ENCODE results near the gene CADPS2.
A peak's percentile ranks its signal among the peaks of the same experiment; 100 is the strongest.
"Not testable (repeated sequence)": the region's sequence is repeated elsewhere in the genome, so short reads cannot be mapped to it uniquely, and the experiment has no call there.

CADPS2 gene

GRCh38 chr7:122702872-122703510 is 183.3 kb downstream of the CADPS2 start, which contains the start of gene RNF148:
Gene RNF148 (minus strand): TSS chr7:122702922. CDS start chr7:122702750, 172 bp downstream.
- no peak for DNase-seq

DNA sequence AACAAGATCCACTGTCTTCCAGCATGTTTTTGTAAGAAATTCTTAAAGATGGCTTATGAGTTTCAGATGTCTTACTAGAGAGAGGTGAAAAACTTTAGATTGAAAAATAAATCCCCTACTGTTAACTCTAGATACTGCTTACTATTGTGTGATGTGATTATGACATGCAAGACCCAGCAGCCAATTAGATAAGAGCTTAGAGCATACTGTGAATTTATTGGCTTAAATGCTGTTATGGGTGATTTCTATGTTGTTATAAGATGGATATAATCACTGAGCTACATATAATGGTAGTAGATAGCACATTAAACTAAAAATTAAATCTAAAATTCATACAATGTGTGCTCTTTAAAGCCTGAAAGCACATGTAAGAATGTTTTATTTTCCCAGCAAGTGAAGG is 187.2 kb downstream of the CADPS2 start, which contains the start of gene RNF133:
Gene RNF133 (minus strand): TSS at position 101 of the 400 bp plus-strand sequence. CDS start 199 bp downstream, outside the sequence.
- DNase-seq, result no peak

DNA sequence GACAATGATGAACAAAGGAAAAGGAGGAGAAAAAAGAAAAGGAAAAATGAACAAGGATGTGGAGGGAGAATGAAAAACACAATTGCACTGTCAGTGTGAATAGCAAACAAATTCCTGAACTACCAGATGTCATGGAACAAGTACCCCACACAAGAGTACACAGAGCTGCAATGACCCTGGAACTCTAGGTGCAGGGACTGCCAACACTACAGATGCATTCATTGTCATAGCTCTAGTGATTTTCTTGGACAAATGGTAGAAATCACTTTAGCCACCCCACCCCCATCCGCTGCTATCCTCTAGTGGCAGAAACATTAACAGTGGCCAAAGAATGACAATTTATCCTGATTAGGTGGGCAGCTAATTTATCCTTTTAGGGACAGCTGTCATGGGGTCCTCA is 190.4 kb downstream of the CADPS2 start:
- DNase-seq, result no peak

DNA sequence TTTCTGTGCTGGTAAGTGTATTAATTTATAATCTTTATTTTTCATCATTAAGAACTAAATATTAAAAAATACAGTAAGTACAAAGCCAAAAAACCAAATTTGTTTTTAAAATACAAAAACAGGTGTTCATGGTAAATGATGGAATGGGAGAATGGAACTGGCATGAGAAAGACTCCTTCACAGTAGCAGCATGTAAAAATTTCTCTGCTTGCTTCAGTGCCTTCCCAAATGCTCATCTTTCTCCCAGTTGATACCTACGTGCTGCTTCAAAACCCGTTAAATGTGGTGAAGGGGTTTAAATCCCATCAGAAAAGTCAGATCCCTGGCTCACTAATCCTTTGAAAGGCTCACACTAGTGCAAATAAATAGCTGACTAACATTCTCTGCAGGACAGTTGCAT is 191.6 kb downstream of the CADPS2 start:
- DNase-seq, result no peak

- DNase-seq, result no peak
These were observed 193.4 kb downstream of the CADPS2 start for GRCh38 chr7:122692769-122693309.

DNA sequence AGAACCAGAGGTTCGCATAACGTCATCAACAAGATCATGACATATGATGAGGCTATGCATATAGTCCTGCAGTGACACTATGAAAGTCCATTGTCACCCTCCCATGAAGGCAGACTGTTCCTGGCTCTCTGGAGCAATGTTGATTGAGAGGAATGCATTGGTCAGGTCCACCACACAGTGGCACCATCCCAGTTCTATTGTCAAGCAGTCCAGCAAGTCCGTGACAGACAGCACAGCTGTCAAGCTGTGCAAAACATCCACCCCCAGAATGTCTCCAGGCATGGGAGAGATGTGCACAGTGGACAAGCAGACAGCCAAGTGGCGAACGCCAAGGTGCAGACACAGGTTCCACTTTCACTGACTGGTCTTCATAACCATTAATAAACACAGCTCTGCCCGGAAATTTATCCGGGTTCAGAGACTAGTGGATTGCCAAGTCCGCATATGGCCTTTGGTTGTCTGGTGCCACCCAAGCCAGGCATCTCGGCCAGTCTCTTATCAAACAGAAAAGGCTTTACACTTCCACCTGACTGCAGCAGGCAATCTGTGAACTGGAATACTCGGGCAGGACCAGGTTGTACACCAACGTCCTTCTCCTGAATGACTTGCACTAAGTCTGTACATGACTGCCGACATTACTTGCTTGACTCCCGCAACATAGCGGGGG is 194.6 kb downstream of the CADPS2 start:
- DNase-seq, result no peak

DNA sequence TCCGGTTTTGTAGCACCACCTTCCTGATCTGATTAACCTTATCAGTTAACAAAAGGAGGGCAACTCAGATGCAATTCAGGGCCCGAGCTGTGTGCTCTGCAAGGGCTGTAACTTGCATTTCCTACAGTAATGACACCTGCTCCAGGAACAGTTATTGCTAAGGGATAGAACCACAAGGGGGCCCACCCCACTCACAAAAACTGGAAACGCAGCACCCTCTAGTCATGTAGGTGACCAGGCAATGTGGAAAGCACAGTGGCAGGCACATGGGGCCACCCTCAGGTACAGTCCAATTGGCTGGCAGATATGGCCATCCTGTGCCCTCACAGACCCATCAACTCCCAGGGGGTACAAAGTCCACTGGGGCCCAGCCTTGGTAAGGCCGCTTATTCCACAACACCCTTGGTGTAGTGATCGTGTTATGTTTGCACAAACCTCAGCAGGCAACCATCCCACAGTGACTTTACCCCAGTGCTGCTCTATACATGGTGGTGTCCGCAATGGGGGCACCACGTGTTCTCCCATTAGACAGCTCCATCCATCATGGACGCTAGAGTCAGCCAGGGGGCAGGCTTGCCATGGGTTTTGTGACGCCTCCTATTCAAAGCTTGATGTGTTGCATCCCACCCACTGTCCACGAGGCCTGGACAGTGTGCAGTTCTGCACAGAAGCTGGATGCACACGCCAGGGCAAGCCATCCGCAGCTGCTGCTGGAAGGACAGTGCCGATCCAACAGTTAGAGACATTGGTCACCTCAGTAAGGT is 196.7 kb downstream of the CADPS2 start:
- DNase-seq, result no peak

- DNase-seq, result no peak
These were observed 197.8 kb downstream of the CADPS2 start for GRCh38 chr7:122688400-122688998.

GRCh38 chr7:122686360-122686878 is 199.8 kb downstream of the CADPS2 start:
- DNase-seq, result no peak

DNA sequence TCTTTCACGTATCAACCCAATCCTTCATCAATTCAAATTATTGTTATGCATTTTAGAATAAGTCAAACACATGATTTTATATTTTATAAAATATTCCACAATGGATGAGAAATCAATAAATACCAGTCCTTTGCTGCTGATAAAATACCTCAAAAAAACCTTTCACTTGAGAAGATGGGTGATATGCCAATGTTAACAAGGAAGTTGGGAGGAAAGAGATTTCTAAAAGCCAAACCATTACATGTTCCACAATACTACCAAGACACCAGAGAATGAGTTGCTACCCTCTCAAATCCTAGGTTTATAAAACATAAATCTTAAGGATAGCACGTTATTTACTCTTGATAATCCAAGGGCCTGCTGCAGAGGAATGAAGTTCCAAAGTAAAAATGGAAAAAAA is 201.8 kb downstream of the CADPS2 start:
- no peak for DNase-seq

DNA sequence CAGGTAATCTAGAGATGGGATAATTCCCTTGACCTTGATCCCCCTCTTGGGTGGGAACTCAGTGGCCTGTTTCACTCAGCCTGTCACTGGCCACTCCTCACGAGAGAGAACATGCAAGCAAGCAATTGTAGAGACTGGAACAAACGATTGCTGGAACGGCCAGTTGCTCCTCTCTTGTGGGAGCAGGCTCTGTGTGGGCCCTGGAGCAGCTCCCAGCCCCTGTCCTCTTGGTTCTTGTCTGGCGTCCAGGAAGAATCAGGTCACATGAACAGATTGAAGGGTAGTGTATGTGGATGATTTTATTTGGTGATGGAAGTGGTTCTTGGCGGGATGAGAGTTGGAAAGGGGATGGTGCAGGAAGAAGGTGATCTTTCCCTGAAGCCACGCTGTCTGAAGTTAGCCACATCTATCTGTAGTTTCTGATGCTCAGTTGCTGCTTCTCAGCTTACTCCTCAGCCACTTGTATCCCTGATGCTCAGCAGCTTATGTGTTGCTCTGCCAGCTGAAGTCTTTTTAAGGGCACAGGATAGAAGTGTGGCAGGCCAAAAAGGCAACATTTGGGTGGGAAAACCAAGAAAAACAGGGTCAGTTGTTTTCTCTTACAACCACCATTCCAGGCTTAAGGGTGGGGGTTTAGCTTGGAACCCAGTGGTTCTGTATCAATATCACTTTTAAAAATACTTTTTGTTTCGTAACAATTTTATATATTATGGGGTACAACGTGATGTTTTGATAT is 203.3 kb downstream of the CADPS2 start:
- DNase-seq, result no peak

- not testable (repeated sequence) for DNase-seq
These were observed 205.1 kb downstream of the CADPS2 start for GRCh38 chr7:122681186-122681585.

- no peak for DNase-seq
These were observed 206.4 kb downstream of the CADPS2 start for GRCh38 chr7:122679813-122680212.

DNA sequence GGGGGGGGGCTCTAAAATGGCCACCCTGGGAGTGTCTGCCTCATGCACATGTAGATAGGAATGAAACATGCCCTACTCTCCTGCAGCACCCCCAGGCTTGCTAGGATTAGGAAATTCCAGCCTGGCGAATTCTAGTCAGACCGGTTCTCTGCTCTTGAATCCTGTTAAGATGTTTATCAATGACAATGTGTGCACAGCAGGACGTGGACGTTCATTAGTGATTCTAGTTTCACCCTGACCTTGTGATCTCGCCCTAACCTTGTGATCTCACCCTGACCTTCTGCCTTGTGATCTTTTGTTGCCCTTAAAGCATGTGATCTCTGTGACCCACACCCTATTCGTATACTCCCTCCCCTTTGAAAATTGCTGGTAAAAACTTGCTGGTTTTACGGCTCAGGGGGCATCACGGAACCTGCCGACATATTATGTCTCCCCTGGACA is 207.0 kb downstream of the CADPS2 start:
- not testable (repeated sequence) for DNase-seq

- DNase-seq, result no peak
These were observed 209.1 kb downstream of the CADPS2 start for GRCh38 chr7:122677149-122677548.

DNA sequence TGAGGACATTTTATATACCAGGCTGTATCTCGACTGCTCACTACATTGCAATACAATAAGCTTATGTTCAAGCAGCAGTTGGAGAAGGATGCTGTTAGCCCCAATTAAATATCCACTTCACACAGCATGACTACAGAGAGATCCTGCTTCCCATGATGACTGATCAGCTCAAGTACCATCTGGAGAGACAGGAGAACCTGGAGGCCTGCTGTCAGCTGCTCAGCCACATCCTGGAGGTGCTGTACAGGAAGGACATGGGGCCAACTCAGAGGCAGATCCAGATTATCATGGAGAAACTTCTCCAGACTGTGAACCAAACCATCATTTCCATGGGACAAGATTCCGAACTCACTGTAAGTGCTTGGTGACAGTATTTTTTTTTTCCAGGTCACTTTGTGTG is 209.8 kb downstream of the CADPS2 start:
- no peak for DNase-seq

DNA sequence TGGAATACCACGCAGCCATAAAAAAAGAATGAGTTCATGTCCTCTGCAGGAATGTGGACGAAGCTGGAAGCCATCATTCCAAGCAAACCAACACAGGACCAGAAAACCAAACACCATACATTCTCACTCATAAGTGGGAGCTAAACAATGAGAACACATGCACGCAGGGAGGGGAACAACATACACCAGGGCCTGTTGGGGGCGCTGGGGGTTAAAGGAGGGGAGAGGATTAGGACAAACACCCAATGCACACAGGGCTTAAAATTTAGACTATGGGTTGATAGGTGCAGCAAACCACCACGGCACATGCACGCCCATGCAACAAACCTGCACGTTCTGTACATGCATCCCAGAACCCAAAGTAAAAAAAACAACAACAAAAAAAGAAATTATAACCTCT is 210.6 kb downstream of the CADPS2 start:
- DNase-seq, result no peak

- DNase-seq, result peak; percentile 13
These were observed 211.2 kb downstream of the CADPS2 start for GRCh38 chr7:122675011-122675410.

GRCh38 chr7:122674502-122674901 is 211.8 kb downstream of the CADPS2 start:
- DNase-seq, result no peak

- no peak for DNase-seq
These were observed 212.3 kb downstream of the CADPS2 start for GRCh38 chr7:122673951-122674350.

DNA sequence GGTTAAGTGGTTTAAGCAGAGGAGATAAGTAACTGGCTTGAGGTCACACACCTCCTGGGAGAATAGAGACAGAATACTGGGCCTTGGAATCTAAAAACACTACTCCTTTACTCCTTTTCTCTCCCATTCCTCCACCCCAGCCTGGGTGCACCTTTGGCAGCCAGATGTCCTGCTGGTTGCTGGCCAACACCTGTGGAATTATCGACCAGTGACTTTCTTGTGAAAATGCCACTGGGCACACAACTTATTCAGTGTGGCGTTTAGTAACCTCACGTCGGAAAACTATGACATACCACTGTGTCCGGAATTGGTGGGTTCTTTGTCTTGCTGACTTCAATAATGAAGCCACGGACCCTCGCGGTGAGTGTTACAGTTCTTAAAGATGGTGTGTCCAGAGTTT is 213.7 kb downstream of the CADPS2 start:
- DNase-seq, result no peak

GRCh38 chr7:122663733-122664132 is 222.5 kb downstream of the CADPS2 start:
- DNase-seq, result no peak

Data from EL (cell line).